NT2/D1 (cell line): ENCODE measurements around the gene LRP1-AS.

Experiments
- SUZ12 ChIP-seq: IDR thresholded peaks from 2 replicates; pipeline ENCODE4 v1.6.1; 2011; ENCODE audit not compliant: insufficient read length, insufficient read depth; ENCODE audit errors: extremely low read depth
- YY1 ChIP-seq: IDR thresholded peaks from 2 replicates; pipeline ENCODE4 v1.6.1; 2011; ENCODE audit not compliant: insufficient read length, insufficient read depth

GRCh38 chr12:57154076-57154475 is 6.7 kb upstream of the LRP1-AS start:
- TF ChIP-seq SUZ12, result no peak
- no peak for TF ChIP-seq YY1
